HG03039 (cell line): ENCODE results near the gene CTNNA2.

Experiments used
- ATAC-seq: cut with Tn5 transposase; IDR thresholded peaks from one replicate; pipeline ENCODE4 v1.9.1; 2021; ENCODE audit warnings: mild to moderate bottlenecking, moderate library complexity; ENCODE audit not compliant: unreplicated experiment

CTNNA2 gene

GRCh38 chr2:79846878-79847277 is 334.0 kb downstream of the CTNNA2 start:
- ATAC-seq = no peak

DNA sequence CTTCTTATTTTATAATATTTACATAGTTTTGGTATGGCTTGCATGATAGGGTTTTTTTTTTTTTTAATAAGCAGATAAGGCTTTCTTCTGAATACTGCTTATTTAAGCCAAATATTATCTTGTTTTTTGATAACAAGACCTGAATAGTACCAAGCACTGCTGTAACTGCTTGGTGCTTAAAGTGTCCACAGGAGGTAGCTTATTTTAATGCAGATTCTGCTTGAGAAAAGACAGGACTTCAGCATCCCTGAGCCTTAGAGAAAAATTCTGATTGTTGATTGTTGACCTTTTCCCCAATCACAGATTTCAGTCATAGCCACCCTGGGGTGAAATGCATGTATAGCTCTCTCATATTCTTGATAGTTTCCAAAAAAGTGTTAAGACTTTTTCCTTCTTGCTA is 336.4 kb downstream of the CTNNA2 start:
- ATAC-seq = no peak

DNA sequence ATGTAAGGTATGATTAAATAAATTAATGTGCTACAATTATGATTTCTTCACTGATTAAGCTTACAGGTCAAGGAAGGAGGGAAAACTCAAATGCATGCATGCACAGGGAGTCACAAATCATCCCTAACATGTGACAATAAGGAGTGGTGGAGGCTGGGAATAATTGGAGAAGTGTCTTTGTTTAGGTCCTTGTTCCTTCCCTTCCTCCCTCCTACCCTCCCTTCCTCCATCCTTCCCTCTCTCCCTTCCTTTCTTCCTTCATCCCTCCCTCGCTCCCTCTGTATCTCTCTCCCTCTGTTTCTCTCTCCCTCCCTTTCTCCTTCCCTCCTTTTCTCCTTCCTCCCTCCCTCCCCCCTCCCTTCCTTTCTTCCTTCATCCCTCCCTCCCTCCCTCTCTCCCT is 337.1 kb downstream of the CTNNA2 start:
- no peak for ATAC-seq

DNA sequence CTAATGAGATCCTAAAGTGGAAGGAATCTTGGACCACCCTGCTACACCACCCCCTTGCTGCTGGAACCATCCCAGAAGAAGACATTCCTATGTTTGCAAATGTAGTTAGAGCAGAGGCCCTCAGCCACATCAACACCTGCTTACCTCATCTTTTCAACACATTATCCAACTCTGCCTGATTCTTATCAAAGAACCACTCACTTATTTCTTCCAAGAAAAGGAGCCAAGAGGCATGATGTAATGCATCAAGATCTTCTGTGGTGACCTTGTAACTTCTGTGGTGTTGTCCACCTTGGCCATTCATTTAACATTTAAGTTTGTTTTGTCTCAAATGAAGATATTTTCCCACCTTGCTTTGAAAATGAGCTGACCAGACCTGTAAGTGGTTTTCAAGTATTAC is 338.1 kb downstream of the CTNNA2 start:
- no peak for ATAC-seq

GRCh38 chr2:79855264-79856006 is 342.6 kb downstream of the CTNNA2 start:
- no peak for ATAC-seq

GRCh38 chr2:79857888-79858287 is 345.0 kb downstream of the CTNNA2 start:
- ATAC-seq = no peak

DNA sequence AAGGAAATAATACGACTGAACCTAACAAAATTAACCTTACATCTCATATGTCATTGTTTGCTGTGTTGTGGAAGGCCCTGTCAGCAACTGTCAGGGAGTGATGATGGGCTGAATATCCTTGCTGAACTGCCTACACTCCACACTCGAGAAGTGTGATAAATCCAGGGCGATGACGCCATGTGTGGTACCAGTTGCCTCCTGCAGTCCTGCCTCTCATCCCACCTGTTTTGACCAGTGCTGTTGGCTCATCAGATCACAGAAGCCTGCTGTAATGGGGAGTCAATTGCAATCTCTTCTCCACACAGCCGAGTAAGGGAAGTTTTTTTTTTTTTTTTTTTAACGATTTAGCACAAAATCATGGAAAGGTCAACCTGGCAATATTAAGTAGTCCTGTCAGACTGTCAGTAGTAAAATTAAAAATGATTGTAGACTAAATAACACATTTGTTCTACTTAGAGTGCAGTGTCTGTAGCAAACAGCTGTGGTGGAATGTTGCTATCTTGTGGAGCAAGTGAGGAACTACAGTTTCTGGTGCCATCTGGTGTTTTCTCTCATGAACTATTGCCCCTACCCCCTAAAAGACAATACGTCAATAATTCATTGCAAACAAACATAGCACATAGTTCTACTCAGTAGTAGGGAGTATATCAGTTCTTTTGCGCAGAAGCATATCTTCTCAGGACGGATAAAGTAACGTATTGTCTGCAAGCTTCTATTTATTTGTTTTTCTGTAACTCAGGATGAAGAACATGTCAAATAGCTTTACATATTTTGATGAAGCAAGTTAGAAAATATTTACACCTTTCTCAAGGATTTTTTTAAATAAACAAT is 347.6 kb downstream of the CTNNA2 start:
- ATAC-seq = no peak

DNA sequence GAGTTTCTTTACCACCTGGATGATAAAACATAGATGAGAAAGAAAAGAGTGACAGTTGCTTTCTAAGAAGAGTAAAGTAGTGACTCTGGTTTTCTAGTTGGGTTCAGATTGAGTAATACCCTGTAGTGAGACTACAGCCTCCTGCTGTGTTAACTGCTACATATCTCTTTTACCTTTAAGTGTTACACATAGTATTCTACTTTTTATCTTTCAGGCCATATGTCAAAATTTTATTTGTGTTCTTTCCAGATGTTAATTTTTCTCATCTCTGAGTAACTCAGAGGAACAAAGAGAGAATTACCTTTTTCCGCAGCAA is 348.2 kb downstream of the CTNNA2 start:
- ATAC-seq = no peak

DNA sequence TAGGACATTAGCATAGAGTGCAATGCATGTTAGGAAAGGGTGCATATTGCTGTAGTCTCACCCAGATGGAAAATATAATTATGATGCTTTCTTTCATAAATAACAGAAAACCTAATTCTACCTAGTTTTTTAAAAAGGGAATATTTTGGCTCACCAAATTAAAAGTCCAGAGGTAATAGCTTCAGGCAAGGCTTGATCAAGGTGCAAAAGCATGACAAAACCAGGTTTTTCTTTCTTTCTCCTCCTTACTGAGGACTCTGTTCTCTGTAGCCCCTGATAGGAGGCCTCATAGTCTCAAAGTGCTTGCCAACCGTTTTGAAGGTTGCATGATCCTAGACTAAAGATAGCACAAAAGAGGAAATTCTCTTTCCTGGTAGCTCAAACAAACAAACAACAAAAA is 349.9 kb downstream of the CTNNA2 start:
- ATAC-seq = no peak

- ATAC-seq = no peak
Observed at GRCh38 chr2:79872656-79873055, 359.8 kb downstream of the CTNNA2 start.

- ATAC-seq = no peak
Observed at GRCh38 chr2:79874015-79874414, 361.2 kb downstream of the CTNNA2 start.

DNA sequence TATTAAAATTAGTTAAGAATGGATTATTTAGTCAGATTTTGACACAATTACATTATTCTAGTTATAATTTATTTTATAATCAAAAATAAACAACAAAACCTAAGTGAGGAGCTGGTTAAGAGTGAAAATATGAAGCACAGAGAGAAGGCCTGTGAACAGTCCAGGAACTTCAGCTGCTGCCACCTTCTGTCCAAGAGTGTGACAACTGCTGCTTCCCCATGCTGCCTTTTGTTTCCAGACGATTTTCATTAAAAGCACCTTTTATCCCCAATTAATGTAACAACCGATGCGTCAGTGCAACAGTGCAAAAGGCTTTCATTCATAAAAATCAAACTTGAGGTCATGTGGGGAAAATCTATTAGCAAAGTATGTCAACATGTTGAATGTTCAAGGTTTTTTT is 363.6 kb downstream of the CTNNA2 start:
- no peak for ATAC-seq

- no peak for ATAC-seq
Observed at GRCh38 chr2:79882548-79882947, 369.7 kb downstream of the CTNNA2 start.

- peak; percentile 76 for ATAC-seq
Observed at GRCh38 chr2:79887747-79888374, 375.0 kb downstream of the CTNNA2 start.

- ATAC-seq = no peak
Observed at GRCh38 chr2:79892123-79892522, 379.3 kb downstream of the CTNNA2 start.

DNA sequence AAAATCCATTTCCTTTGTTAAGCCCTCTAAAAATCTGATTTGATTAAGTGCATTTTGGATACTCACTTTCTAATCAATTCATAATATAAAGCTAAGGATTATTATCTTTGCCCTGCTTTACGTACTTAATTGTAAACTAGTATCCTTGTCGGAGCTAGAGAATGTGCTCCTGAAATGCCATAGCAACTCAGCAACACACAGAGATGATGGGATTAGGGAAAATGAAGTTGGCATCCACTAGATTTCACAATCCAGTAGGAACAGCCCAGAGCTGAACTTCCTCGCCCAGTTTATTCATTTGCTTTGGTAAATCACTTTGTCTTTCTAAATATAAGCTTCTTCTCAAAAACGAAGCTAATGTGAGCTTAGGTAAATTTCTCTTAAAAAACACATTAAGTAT is 386.3 kb downstream of the CTNNA2 start:
- ATAC-seq = no peak

GRCh38 chr2:79901161-79901560 is 388.3 kb downstream of the CTNNA2 start:
- ATAC-seq = no peak

DNA sequence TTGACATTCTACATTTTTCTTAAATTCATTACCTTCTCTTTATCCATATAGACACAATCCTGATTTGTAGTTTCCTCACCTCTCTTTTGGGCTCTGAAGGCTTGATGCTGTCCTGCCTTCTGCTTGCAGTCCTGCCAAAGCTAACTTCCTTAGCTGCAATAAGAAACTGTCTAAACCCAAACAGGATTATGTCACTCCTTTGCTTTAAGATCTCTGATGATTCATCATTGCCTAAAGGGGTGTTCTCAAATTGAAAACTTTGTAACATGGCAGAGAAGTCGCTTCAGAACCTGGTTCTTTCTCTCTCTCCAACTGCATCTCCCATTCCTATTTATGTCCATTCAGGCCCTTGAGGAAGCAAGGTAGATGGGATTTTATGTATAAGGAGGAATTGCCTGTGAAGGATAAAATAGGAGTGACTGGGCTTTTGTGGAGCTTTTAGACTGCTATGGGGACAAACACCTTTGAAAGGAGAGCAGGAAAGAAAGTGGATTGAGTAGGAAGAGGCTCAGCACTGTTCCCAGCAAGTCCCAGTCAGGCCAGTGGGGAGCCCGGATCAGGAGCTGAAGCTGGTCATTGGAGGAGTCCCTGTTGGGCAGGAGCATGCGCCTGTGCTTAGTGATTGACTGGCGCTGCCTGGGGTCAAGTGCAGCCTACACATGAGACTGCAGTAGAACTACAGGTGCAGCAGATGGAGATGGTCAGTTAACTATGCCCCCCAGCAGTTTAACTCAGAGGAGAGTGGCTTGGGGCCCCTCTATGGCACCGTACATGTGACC is 390.6 kb downstream of the CTNNA2 start:
- ATAC-seq = no peak

DNA sequence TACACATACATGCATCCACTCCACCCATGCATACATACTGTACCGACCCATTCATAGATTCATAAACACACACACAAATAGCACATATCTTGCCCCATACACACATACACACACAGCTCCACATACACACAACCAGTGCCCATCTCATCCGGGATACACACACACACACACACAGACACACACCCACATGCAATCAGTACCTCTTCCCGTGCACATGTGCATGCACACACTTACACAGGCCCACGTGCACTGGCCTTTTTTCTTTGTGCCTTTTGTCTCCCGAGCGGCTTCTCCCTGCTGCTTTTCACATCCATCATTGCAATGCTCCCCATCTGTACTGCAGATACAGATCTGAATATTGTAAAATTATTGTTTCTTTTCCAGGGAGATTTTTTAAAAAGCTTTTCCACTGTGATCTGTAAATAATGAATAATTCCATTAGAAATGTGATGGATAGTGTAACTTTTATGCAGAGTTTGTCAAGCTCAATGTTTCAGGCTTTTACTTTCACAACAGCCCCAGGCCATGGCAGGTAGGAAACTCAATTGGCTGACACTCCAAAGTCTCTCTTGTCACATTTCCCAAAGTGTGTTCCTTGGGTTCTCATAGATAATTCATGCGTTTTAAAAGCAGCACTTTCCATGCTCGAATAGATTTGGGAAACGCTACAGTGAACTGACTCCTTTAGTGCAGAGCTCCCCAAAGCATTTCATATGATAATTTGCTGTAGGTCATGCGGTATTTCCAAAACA is 393.5 kb downstream of the CTNNA2 start:
- no peak for ATAC-seq

DNA sequence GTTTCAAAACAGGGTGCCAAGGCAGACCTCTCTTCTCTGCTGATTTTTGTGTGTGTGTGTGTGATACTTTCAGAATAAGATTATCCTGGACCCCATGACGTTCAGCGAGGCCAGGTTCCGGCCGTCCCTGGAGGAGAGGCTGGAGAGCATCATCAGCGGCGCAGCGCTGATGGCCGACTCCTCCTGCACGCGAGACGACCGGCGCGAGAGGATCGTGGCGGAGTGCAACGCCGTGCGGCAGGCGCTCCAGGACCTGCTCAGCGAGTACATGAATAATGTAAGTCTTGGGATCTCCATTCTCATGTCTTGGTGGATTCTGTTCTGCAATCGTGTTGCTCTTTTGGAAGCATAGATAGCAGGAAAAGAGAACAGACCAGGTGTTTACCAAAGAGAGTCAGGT is 396.7 kb downstream of the CTNNA2 start:
- ATAC-seq = no peak

DNA sequence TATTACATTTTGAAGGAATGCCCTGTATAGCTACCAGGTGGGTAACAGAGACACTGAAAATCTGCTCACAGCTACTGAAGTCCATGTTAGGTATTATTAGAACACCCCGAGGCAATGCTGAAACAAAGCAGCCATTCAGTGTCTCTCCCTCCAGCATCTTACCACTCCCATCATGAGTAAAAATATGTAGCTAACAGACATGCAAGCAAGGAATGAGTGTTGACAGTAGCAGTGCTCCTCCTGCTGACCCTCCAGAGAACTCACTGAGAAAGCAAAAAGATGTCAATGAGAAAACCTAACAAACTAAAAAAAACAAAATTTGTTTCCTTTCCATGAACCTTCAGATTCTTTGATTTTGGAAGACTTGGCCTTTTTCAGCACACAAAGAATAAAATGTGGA is 397.8 kb downstream of the CTNNA2 start:
- ATAC-seq = no peak
